NCI-H69 (cell line): Measurements from ENCODE around the gene FURIN.
A peak's percentile ranks its signal among the peaks of the same experiment; 100 is the strongest.
"Not testable (repeated sequence)": the region's sequence is repeated elsewhere in the genome, so short reads cannot be mapped to it uniquely, and the experiment has no call there.

ENCODE experiments used
- DNase-seq: peaks from one replicate; lab custom pipeline; 2025; lab: John Stamatoyannopoulos, UW

The FURIN gene

DNA sequence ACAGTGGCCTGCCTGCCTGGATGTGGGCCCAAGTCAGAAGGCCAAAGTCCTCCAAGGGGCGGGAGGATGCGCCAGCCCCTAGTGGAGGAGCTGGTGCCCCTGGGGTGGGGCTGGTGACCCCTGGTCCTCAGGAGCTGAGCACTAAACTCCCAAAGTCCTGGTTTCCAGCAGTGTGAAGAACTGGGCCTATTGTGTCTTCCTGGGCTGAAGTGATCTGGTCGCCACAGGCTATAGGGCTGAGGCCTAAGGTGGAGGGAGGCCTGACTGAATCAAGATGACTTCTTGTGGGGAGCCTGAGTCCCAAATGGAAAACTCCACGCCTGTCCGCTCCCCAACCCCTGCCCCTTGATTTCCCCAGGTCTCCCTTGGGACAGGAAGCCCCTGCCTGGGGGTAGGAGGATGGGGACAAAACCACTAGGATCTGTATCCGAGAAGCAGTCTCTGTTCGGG is 15.2 kb downstream of the FURIN start:
- no peak for DNase-seq

DNA sequence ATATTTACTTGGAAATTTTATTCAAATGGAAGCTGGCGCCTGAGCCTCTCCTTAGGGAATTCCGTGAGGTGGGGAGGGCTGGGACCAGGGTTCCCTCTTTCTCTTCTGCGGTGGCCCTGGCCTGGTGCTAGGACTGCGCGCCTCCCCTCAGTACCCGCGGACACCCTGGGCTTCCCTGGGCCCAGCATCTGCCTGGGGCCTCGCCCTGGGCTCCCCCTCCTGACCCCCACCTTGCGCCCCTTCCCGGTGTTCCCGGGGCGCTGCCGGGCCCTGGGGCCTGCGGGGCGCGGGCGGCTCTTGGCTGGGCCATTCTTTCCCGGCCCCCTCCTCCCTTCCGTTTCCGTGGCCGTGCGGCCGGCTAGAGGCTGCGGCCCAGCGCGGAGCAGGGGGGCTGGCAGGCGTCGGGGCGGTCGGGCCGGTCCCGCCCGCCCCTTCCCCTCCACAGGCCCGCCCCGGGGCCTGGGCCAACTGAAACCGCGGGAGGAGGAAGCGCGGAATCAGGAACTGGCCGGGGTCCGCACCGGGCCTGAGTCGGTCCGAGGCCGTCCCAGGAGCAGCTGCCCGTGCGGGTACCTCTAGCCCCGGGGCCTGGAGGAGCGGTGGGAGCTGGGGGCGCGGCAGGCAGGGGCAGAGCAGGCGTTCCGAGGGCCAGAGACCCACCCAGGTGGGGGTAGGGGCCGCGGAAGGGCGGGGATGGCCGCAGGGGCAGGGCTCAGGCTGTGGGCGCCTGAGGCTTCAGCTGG is 15.8 kb downstream of the FURIN start, which contains the start of gene FES:
Gene FES (plus strand): TSS at position 529 of the 743 bp plus-strand sequence. CDS start 542 bp downstream, outside the sequence.
- DNase-seq, result no peak

DNA sequence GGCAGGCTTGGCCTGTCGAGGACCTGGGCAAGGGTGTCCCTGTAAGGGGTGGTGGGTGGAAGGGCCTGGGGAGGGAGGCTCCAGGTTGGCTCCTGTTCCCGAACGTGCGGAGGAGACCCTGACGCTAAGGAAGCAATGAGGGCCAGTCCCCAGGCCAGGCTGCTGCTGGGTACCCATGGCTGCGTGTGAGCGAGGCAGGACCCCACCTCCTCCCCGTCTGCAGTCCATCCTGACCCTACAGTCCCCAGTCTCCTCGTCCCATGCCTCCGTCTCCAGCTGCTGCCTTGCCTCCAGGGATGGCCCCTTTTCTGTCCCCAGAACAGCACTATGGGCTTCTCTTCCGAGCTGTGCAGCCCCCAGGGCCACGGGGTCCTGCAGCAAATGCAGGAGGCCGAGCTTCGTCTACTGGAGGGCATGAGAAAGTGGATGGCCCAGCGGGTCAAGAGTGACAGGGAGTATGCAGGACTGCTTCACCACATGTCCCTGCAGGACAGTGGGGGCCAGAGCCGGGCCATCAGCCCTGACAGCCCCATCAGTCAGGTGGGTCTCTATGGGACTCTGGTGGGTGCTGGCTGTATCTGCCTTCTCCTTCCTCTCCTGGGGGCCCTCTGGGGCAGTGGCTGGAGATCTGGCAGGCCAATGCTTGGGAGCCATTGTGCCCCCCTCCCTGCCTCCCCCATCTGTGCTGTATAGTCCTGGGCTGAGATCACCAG is 16.5 kb downstream of the FURIN start:
- DNase-seq, result no peak

DNA sequence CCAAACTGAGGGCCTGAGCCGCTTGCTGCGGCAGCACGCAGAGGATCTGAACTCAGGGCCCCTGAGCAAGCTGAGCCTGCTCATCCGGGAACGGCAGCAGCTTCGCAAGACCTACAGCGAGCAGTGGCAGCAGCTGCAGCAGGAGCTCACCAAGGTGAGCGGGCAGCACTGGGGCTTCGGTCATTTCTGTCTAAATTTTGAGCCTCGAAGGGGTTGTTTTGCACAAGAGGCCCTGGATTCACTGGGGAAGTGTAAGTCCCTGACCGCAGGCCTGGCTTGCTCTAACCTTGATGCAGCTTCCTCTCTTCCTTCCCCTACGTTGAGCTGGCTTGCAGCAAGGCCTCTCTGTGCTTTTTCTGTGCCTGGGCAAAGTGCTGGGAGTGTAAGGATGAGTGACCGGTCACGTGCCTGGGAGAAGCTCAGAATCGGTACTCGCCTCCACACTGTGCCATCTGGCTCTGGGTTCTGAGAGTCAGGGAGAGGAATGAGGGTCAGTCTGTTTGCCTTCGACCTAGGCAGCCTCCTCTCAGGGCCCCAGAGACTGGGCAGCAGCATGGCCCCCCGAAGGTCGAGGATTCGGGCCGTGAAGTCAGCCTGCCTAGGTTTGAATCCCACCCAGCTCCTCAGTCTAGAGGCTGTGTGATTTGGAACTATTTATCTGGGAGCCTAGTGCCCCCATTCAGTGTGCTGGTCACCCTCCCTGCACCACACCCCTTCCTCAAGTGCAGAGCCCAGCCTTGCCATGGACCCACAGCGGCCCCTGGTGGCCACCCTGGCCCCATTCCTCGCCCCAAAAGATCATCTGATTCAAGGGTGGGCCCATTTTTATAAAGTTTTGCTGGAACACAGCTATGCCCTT is 17.3 kb downstream of the FURIN start:
- peak; percentile 58 for DNase-seq

DNA sequence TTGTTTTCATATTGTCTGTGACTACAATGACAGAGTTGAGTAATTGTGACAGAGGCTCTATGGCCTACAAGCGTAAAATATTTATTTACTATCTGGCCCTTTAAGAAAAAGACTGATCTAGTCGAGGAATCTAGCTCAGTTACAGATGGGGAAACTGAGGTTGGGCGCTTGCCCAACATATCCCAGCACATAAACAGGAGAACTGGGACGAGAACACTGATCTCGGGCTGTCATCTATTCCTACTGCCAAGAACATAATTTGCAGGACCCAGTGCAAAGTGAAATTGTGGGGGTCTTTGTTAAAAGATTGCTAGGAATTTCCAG is 17.9 kb downstream of the FURIN start:
- no peak for DNase-seq

DNA sequence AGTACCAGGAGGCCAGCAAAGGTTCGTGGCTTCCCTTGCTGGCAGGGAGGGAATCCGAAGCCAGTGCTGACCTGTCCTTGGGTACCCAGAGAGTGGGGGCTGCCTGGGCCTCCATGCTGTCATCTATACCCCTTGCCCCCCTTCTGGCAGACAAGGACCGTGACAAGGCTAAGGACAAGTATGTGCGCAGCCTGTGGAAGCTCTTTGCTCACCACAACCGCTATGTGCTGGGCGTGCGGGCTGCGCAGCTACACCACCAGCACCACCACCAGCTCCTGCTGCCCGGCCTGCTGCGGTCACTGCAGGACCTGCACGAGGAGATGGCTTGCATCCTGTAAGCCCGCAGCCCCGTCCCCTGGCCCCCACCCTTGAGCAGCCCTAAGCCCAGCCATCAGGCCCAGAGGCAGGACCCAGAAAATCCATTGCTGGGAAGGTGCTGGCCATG is 18.7 kb downstream of the FURIN start:
- no peak for DNase-seq

DNA sequence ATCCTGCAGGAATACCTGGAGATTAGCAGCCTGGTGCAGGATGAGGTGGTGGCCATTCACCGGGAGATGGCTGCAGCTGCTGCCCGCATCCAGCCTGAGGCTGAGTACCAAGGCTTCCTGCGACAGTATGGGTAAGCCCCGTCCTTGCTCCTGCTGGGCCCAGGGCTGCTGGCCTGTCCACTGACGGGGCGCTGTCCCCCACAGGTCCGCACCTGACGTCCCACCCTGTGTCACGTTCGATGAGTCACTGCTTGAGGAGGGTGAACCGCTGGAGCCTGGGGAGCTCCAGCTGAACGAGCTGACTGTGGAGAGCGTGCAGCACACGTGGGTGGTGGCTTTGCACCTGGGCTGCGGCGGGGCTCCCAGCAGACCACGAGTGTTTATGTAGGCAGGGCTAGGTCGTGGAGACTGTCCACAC is 20.9 kb downstream of the FURIN start:
- DNase-seq, result no peak

DNA sequence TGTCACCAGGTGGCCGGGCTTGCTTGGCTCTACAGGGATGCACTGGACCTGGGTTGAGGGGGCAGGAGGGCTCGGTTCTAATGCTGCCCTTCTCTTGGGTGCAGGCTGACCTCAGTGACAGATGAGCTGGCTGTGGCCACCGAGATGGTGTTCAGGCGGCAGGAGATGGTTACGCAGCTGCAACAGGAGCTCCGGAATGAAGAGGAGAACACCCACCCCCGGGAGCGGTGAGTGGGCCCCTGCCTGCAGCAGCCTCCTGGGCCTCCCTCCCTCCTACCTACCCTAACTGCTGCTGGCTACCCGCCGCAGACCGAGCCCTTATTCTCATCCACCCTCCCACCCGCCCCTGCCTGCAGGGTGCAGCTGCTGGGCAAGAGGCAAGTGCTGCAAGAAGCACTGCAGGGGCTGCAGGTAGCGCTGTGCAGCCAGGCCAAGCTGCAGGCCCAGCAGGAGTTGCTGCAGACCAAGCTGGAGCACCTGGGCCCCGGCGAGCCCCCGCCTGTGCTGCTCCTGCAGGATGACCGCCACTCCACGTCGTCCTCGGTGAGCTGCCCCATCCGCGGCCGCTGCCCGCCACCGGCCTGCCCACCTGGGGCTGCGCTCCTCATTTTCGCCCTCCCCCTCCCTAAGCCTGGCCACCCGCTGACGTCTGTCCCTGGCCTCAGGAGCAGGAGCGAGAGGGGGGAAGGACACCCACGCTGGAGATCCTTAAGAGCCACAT is 21.5 kb downstream of the FURIN start:
- no peak for DNase-seq

DNA sequence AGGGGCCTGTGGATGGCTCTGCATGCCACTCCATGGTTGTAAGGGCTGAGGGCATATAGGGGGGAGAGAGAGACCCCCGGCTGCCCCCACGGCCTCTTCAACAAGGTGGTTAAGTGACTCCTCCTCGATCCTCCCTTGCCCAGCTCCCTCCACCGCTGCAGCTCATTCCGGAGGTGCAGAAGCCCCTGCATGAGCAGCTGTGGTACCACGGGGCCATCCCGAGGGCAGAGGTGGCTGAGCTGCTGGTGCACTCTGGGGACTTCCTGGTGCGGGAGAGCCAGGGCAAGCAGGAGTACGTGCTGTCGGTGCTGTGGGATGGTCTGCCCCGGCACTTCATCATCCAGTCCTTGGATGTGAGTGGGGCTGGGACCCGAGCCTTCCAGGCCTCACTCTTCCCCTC is 22.5 kb downstream of the FURIN start:
- no peak for DNase-seq

DNA sequence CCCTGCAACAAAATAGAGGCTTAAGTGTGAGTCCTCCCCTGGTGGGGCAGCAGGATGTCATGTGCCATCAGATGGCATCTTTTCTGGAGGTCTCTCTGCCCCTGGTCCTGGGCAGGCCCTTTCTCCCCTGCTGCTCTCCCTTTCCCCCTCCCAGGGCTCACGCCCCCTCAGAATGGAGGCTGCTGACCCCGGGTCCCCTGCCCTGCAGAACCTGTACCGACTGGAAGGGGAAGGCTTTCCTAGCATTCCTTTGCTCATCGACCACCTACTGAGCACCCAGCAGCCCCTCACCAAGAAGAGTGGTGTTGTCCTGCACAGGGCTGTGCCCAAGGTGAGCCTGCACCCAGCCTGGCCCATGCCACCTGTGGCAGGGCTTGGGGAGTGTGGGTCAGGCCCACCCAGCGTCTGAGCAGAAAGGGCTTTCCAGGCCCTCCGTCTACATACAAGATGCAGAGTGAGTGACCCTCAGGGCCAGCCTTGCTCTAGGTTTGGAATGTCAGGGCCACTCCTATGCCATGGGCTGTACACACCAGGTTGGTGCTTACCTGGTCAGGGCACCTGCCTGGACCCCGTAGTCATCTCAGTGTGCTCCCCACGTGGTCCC is 23.1 kb downstream of the FURIN start:
- no peak for DNase-seq

DNA sequence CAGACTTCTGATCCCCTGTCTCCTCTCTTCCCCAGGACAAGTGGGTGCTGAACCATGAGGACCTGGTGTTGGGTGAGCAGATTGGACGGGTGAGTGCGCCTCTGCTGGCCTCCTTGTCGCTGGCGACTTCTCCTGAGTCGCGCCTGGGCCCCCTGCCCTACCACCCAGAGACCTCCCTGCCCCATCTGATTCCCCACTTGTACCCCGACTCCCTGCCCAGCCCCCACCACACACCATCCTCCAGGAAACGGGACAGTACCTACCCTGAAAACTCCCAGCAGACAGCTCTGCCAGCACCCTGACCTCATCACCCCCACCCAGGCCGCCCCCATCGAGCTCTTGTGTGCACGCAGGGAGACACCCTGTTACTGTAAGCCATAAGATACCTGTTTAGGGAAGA is 23.6 kb downstream of the FURIN start:
- DNase-seq, result no peak

DNA sequence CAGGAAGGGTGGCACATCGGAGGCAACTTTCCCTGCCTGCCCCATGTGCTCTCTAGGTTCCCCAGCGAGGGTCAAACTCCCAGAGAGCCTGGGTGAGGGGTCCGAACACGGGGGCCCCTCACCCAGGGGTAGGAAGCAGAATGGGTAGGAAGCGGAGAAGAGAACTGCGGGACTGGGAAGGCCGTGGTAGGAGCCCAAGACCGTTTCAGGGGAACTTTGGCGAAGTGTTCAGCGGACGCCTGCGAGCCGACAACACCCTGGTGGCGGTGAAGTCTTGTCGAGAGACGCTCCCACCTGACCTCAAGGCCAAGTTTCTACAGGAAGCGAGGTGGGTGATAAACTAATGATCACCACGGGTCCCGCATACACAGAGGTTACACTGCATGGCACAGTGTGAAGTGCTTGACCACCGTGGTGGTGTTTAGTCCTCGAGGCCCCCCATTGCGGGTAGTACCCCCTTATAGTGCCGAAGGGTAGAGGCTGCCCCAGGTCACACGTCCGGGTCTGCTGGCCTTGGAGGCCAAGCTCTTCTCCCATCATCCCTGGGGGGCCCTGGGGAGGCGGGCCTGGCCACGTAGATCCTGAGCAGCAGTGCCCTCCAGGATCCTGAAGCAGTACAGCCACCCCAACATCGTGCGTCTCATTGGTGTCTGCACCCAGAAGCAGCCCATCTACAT is 24.2 kb downstream of the FURIN start:
- no peak for DNase-seq

DNA sequence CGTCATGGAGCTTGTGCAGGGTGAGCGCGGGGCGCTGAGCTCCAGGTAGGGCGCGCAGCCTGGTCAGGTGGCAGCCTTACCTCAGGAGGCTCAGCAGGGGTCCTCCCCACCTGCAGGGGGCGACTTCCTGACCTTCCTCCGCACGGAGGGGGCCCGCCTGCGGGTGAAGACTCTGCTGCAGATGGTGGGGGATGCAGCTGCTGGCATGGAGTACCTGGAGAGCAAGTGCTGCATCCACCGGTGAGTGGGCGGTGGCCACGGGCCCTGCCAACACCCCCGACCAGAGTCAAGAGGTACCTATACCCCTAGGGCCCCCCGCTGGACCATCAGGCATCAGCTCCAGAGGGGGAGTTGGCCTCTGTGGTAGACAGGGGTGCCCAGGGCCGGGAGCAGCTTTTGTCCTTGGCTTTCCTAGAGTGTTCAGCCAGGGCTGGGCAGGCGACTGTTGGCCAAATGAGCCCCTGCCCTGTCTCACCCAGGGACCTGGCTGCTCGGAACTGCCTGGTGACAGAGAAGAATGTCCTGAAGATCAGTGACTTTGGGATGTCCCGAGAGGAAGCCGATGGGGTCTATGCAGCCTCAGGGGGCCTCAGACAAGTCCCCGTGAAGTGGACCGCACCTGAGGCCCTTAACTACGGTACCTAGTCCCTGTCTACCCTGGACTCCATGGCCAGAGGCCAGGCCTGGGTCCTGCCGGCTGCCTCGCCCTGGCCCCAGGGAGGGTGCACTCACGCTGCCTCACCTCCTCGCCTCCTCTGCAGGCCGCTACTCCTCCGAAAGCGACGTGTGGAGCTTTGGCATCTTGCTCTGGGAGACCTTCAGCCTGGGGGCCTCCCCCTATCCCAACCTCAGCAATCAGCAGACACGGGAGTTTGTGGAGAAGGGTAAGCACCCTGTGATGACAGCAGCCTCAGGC is 25.0 kb downstream of the FURIN start:
- peak; percentile 18 for DNase-seq

DNA sequence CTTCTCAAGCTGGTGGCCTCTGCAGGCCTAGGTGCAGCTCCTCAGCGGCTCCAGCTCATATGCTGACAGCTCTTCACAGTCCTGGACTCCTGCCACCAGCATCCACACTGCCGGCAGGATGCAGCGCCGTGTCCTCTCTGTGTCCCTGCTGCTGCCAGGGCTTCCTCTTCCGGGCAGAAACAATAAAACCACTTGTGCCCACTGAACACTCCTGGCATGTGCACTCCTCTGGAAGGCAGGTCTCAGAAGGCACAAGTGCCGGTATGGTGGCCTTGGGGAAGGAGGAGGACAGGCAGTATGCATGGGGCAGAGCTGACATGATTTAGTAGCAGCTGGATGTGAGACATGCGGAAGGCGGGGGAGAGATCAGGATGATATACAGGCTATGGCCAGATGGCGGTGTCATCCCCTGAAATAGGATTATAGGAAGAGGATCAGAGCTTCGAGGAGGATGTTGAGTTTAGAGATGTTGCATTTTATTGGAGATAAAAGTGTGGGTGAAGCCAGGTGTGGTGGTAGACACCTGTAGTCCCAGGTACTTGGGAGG is 27.3 kb downstream of the FURIN start:
- DNase-seq, result peak; percentile 62

DNA sequence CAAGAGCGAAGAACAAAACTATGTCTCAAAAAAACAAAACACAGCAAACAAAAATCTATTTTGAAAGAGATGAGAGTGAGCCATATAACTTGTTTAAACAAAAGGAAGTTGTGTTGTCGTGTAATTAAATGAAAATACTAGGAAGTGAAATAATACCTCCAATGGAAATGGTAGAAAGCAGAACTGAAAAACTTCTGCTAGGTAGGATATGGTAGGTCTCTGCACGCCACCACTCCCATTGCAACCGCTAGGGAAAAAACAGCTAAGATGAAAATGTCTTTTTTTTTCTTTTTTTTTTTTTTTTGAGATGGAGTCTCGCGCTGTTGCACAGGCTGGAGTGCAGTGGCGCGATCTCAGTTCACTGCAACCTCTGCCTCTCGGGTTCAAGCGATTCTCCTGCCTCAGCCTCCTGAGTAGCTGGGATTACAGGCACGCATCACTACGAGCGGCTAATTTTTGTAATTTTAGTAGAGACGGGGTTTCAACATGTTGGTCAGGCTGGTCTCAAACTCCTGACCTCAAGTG is 28.8 kb downstream of the FURIN start:
- not testable (repeated sequence) for DNase-seq

DNA sequence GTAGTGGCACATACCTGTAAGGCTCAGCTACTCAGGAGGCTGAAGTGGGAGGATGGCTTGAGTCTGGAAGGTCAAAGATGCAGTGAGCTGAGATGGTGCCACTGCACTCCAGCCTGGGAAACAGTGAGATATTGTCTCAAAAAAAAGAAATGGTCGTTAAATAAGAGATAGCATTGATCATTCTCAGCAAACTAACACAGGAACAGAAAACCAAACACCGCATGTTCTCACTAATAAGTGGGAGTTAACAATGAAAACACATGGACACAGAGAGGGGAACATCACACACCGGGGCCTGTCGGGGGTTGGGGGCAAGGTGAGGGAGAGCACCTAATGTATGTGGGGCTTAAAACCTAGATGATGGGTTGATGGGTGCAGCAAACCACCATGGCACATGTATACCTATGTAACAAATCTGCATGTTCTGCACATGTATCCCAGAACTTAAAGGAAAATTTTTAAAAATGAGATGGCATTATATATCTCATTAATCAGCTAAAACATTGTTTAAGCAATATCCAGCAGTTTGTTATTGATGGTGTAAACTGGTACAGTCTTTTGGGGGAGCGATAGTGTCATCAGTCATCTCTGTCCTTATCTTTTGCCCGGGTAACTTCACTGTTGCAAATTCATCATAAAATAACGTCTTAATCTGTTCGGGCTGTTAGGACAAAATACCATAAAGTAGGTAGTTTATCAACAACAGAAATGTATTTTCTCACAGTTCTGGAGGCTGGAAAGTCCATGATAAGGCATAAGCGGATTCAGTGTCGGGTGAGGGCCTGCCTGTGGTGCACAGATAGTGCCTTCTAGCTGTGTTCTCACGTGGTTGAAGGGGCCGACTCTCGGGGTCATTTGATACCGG is 33.0 kb downstream of the FURIN start:
- no peak for DNase-seq

DNA sequence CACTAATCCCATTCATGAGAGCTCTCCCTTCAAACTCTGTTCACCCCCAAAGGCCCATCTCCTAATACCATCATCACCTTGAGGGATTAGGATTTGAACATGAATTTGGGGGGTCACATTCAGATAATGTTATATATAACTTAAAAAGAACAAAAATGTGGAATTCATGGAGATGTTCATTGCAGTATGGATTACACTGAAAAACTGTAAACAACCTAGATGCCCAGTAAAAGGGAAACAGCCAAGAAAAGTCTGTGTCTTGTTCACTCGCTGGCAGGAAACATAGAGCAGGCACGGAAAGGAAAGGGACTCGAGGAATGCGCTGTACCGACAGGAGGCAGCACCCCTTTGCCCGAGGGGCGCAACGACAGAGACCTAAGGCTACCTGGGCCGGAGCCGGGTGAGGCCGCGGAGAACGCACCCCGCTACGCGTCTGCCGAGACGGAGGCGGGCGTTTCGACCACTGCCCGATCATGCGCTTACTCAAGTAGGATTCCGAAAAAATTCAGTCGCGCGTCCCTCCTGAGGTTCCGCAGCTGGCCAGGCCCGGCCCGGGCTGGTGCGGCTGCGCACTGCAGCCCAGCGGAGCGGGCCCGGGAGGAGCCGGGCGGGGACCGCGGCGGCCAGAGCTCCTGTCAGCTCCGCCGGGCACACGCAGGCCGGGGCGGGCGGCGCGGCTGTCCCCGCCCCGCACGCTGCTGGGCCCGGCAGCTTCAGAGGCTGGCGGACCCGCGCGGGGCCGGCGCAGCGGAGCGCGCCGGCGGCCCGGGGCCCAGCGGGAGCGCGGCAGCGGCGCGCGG is 33.9 kb downstream of the FURIN start:
- peak; percentile 80 for DNase-seq
